Measurements from ENCODE around the gene PFAS.

PFAS gene

DNA sequence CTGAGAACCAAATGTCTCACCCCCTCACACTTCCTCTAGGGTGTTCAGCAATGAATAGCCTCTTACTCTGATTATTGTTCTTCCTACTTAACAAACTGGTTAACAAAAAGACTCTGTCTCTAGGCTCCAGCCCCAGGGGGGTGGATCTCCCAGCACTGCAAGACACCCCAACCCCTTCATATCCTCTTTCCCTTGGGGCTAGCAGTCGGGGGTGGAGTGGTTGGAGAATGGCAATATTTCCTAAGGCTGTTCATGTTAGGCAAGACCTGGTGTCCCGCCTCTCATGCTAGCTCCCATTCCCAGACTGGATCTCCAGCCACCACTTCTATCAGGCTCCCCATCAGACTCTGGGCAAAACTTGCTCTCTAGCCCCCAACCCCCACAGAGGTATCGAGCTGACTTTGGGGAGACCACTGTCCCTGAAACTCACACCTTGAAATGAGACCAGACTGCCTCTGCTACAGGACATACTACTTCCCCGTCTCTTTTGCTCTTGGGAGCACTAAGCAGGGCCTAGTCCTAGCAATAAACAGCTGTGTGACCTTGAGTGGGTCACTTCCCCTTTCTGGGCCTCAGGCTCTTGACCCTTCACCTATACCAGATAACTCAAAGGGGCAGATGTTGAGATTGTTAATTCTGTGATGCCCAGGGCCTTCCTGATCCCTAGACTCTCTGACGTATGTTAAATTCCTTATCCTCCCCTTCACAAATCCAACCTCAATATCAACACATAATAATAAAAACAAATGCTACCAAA is 43.7 kb downstream of the PFAS start:
- Histone ChIP-seq H3K4me3 (ENCODE audit: low read depth in 1 of 2, low read length in 2 of 2) (no peak overlapping the region), H3K27me3 (ENCODE audit: control insufficient read depth in 1 of 2, insufficient read depth in 2 of 2, low read length in 2 of 2) (no peaks in the 10 kb centered on the region), H3K4me1 (ENCODE audit: insufficient read depth, low read length) (peaks cover 25% of the 10 kb centered on the region), H3K36me3 (ENCODE audit: insufficient read depth, low read length) (no peaks in the 10 kb centered on the region), H3K9me3 (ENCODE audit: low read length) (no peaks in the 10 kb centered on the region), H3K9ac (ENCODE audit: low read length) (no peak overlapping the region), H3K27ac (ENCODE audit: low read depth, low read length) (no peak overlapping the region)

DNA sequence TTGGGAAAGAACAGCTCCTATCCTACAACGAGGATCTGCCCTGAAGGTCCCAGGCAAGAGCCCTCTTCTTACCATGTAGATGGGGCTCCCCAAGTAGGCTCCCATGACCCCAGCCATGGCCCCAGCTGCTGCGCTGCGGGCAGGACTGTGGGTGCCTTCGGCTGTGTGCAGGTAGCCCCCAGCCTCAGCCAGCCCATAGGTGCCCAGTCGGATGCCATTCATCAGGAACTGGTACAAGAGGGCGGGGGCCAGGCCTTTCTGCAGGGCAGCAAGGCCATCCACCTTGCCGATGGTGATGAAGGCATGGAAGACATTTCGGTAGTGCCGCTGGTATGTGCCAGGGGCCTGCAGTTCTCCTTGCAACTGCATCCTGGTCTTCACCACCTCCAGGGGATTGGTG is 45.3 kb downstream of the PFAS start:
- H3K4me3 ChIP-seq (ENCODE audit: low read depth in 1 of 2, low read length in 2 of 2): peak overlapping the region in 1 of 2 donors; percentile 71
- H3K9ac ChIP-seq (ENCODE audit: low read length): no peak overlapping the region
- H3K36me3 ChIP-seq (ENCODE audit: insufficient read depth, low read length): no peaks in the 10 kb centered on the region
- H3K9me3 ChIP-seq (ENCODE audit: low read length): no peaks in the 10 kb centered on the region
- peak overlapping the region; percentile 99 for H3K27ac ChIP-seq (ENCODE audit: low read depth, low read length)
- no peaks in the 10 kb centered on the region for H3K27me3 ChIP-seq (ENCODE audit: control insufficient read depth in 1 of 2, insufficient read depth in 2 of 2, low read length in 2 of 2)
- H3K4me1 ChIP-seq (ENCODE audit: insufficient read depth, low read length): peaks cover 16% of the 10 kb centered on the region

DNA sequence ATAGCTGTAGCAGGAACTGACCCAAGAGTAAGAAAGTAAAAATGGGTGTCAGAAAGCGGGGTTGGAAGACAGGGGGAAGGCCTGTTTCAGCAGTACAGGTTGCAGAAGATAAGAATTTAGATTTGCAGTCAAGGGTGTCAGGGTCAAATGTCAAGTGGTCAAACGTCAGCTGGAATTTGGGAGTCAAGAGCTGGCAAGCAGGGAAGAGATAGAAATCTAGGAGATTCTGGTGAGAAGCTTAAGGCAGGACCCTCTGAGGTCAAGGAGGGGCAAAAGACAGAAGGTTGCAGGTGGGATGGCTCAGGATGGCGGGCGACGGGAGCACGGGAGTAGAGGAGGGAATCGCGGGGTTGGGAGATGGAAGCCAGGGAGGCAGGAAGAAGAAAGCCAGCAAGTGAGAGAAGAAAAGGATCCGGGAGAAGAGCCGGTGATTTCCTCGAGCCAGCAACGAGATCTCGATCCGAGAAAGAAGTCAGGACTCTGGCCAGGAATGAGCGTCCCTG is 45.8 kb downstream of the PFAS start:
- H3K36me3 ChIP-seq (ENCODE audit: insufficient read depth, low read length): no peaks in the 10 kb centered on the region
- peak overlapping the region; percentile 99 for H3K27ac ChIP-seq (ENCODE audit: low read depth, low read length)
- peak overlapping the region; percentile 71 to 93 for H3K4me3 ChIP-seq (ENCODE audit: low read depth in 1 of 2, low read length in 2 of 2)
- H3K9ac ChIP-seq (ENCODE audit: low read length): peak overlapping the region; percentile 61
- H3K9me3 ChIP-seq (ENCODE audit: low read length): no peaks in the 10 kb centered on the region
- no peaks in the 10 kb centered on the region for H3K27me3 ChIP-seq (ENCODE audit: control insufficient read depth in 1 of 2, insufficient read depth in 2 of 2, low read length in 2 of 2)
- H3K4me1 ChIP-seq (ENCODE audit: insufficient read depth, low read length): peaks cover 11% of the 10 kb centered on the region

DNA sequence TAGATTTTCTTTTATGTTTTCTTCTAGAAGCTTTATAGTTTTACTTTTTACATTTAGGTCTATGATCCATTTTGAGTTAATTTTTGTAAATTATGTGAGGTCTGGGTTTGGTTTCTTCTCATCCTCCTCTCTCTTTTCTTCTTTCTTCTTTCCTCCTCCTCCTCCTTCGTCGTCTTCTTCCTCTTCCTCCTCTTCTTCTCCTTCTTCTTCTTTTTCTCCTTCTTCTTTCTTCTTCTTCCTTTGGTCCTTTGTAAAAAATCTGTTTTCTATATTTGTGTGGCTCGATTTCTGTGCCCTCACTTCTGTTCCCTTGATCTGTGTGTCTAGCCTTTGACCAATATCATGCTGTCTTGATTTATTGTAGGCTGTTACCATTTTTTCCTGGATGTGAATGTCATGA is 51.1 kb downstream of the PFAS start:
- H3K9me3 ChIP-seq (ENCODE audit: low read length): no peaks in the 10 kb centered on the region
- H3K36me3 ChIP-seq (ENCODE audit: insufficient read depth, low read length): no peaks in the 10 kb centered on the region
- no peak overlapping the region for H3K27ac ChIP-seq (ENCODE audit: low read depth, low read length)
- no peak overlapping the region for H3K9ac ChIP-seq (ENCODE audit: low read length)
- H3K27me3 ChIP-seq (ENCODE audit: control insufficient read depth in 1 of 2, insufficient read depth in 2 of 2, low read length in 2 of 2): no peaks in the 10 kb centered on the region
- H3K4me3 ChIP-seq (ENCODE audit: low read depth in 1 of 2, low read length in 2 of 2): no peak overlapping the region
- no peaks in the 10 kb centered on the region for H3K4me1 ChIP-seq (ENCODE audit: insufficient read depth, low read length)

DNA sequence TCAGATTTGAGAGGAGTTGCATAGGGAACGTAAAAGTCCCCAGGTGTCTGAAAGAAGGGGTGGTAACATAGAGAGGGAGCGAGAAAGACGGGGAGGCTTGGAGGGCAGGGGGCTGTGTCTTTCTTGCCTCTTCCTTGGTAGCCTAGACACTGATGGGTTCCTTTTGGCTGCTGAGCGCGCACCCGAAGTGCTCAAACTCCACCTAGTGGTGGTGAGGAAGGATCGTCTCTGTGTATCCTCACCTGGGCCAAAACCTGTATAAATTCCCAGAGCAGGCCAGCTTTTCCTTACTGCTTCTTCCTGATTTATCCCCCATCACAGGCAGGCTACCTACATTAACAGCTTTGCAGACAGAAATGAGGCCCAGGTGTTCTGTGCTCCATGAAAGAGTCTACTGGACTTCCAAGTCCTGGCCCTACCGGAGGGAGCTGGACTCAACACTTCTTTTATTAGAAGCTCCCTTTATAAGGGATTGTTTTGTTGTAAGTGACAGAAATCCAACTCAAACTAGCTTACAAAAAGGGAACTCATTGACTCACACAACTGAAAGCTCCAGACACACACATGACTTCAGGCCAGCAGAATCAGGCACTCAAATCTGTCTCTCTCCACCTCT is 51.6 kb downstream of the PFAS start:
- H3K4me3 ChIP-seq (ENCODE audit: low read depth in 1 of 2, low read length in 2 of 2): no peak overlapping the region
- H3K4me1 ChIP-seq (ENCODE audit: insufficient read depth, low read length): no peaks in the 10 kb centered on the region
- no peaks in the 10 kb centered on the region for H3K36me3 ChIP-seq (ENCODE audit: insufficient read depth, low read length)
- no peak overlapping the region for H3K9ac ChIP-seq (ENCODE audit: low read length)
- H3K9me3 ChIP-seq (ENCODE audit: low read length): no peaks in the 10 kb centered on the region
- H3K27ac ChIP-seq (ENCODE audit: low read depth, low read length): no peak overlapping the region
- no peaks in the 10 kb centered on the region for H3K27me3 ChIP-seq (ENCODE audit: control insufficient read depth in 1 of 2, insufficient read depth in 2 of 2, low read length in 2 of 2)

- Histone ChIP-seq H3K4me3 (ENCODE audit: low read depth in 1 of 2, low read length in 2 of 2) (no peak overlapping the region), H3K27ac (ENCODE audit: low read depth, low read length) (no peak overlapping the region), H3K36me3 (ENCODE audit: insufficient read depth, low read length) (no peaks in the 10 kb centered on the region), H3K9ac (ENCODE audit: low read length) (no peak overlapping the region), H3K4me1 (ENCODE audit: insufficient read depth, low read length) (no peaks in the 10 kb centered on the region), H3K27me3 (ENCODE audit: control insufficient read depth in 1 of 2, insufficient read depth in 2 of 2, low read length in 2 of 2) (peaks cover 15 to 35% of the 10 kb centered on the region in 2 donors), H3K9me3 (ENCODE audit: low read length) (no peaks in the 10 kb centered on the region)
Observed at GRCh38 chr17:8310601-8311123, 61.6 kb downstream of the PFAS start.

DNA sequence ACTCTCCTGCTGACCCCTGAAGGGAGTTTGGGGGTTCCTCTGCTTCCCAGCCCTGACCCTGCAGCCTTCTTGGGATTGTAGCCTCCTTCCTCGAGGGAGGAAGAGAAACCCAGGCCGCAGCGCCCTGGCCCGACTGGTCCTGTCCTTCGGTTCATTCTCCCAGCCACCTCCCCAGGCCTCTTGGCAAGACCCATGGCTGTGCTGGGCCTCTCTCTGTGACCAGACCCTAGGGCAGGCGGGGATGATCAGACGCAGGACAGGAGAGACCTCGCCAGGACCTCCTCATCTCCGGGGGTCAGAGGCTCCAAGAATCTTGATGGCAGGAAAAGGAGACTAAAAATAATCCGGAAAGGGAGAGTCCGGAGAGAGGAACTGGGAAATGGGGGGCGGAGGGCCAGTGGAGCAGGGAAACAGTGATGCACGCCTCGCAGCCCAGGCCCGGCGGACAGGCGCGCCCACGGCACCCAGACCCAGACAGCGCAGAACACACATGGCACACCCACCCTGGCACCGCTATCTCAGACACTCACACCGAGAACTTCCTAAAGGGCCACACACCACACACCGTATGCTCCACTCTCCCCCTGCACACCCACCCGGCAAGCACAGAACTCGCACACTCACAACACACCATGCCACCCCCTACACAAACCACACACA is 62.2 kb downstream of the PFAS start:
- Histone ChIP-seq H3K4me3 (ENCODE audit: low read depth in 1 of 2, low read length in 2 of 2) (no peak overlapping the region), H3K27ac (ENCODE audit: low read depth, low read length) (no peak overlapping the region), H3K9me3 (ENCODE audit: low read length) (no peaks in the 10 kb centered on the region), H3K36me3 (ENCODE audit: insufficient read depth, low read length) (no peaks in the 10 kb centered on the region), H3K4me1 (ENCODE audit: insufficient read depth, low read length) (no peaks in the 10 kb centered on the region), H3K27me3 (ENCODE audit: control insufficient read depth in 1 of 2, insufficient read depth in 2 of 2, low read length in 2 of 2) (peaks cover 18 to 41% of the 10 kb centered on the region in 2 donors), H3K9ac (ENCODE audit: low read length) (no peak overlapping the region)

DNA sequence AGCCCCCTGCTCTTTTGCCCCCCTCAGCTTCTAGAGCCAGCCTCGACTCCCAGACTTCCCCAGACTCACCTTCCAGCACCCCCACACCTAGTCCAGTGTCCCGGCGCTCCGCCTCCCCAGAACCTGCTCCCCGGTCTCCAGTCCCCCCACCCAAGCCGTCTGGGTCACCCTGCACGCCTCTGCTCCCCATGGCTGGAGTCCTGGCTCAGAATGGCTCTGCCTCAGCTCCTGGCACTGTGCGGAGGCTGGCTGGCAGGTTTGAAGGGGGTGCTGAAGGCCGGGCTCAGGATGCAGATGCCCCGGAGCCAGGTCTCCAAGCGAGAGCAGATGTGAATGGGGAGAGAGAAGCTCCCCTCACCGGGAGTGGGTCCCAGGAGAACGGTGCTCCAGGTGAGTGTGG is 63.2 kb downstream of the PFAS start:
- no peaks in the 10 kb centered on the region for H3K4me1 ChIP-seq (ENCODE audit: insufficient read depth, low read length)
- no peaks in the 10 kb centered on the region for H3K36me3 ChIP-seq (ENCODE audit: insufficient read depth, low read length)
- peaks cover 18 to 49% of the 10 kb centered on the region in 2 donors for H3K27me3 ChIP-seq (ENCODE audit: control insufficient read depth in 1 of 2, insufficient read depth in 2 of 2, low read length in 2 of 2)
- H3K4me3 ChIP-seq (ENCODE audit: low read depth in 1 of 2, low read length in 2 of 2): no peak overlapping the region
- no peak overlapping the region for H3K9ac ChIP-seq (ENCODE audit: low read length)
- no peaks in the 10 kb centered on the region for H3K9me3 ChIP-seq (ENCODE audit: low read length)
- H3K27ac ChIP-seq (ENCODE audit: low read depth, low read length): no peak overlapping the region

DNA sequence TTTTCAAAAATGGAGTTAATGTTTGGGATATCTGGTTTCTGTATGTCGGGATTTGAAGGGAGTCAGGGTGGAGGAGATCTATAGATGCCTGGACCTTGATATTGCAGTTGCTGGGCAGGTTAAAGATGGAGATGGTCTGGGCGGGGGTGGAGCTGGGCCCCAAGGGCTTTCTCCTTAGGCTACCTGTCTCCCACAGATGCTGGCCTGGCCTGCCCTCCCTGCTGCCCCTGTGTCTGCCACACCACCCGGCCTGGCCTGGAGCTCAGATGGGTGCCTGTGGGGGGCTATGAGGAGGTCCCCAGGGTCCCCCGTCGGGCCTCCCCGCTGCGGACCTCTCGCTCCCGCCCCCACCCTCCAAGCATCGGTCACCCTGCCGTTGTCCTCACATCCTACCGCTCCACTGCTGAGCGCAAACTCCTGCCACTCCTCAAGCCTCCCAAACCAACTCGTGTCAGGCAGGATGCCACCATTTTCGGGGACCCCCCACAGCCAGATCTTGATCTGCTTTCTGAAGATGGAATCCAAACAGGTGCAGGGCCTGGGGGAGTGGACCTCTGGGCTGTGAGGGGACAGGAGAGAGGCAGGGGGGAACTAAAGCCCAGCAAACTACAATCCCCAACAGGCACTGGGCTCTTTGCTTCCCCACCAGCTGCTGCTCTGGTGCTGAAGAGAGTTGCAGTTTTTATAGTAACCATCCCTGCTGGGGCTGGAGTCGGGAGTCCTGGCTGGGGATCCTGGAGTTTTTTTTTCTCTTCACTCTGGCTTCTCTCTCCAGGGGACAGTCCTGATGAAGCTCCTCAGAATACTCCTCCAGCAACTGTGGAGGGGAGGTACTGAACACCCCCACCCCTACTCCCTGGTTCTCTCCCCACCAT is 63.9 kb downstream of the PFAS start:
- no peaks in the 10 kb centered on the region for H3K36me3 ChIP-seq (ENCODE audit: insufficient read depth, low read length)
- peaks cover 18 to 49% of the 10 kb centered on the region in 2 donors for H3K27me3 ChIP-seq (ENCODE audit: control insufficient read depth in 1 of 2, insufficient read depth in 2 of 2, low read length in 2 of 2)
- H3K4me1 ChIP-seq (ENCODE audit: insufficient read depth, low read length): no peaks in the 10 kb centered on the region
- no peak overlapping the region for H3K27ac ChIP-seq (ENCODE audit: low read depth, low read length)
- no peaks in the 10 kb centered on the region for H3K9me3 ChIP-seq (ENCODE audit: low read length)
- H3K9ac ChIP-seq (ENCODE audit: low read length): no peak overlapping the region
- no peak overlapping the region for H3K4me3 ChIP-seq (ENCODE audit: low read depth in 1 of 2, low read length in 2 of 2)

DNA sequence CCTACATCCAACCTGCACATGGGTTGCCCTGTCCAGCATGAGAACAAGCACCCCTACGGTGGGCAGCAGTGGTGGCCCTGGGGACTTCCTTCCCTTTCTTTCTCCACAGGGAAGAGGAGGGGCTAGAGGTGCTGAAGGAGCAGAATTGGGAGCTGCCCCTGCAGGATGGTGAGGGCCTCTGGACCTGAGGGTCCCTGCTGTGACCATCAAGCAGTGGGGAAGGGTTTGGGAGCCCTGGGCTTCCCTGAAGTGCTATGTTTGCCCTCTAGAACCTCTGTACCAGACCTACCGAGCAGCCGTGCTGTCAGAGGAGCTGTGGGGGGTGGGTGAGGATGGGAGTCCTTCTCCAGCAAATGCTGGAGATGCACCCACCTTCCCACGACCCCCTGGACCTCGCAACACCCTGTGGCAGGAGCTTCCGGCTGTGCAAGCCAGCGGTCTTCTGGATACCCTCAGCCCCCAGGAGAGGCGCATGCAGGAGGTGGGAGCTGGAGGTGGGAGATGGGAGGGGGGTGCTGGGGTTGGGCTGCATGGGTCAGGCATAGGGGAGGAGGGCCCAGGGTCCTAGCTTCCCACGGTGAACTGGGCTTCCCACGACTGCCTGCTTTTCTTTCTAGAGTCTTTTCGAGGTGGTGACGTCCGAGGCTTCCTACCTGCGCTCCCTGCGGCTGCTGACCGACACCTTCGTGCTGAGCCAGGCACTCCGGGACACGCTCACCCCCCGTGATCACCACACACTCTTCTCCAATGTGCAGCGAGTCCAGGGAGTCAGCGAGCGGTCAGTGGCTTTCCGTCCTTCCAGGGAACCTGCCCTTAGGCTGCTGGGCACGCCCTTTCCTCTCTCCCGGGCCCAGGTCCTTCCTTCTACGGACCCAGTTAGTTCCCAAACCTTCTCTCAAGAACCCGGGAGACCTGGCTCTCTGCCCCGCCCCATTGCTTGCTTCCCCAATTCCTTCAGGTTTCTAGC is 66.0 kb downstream of the PFAS start:
- no peak overlapping the region for H3K27ac ChIP-seq (ENCODE audit: low read depth, low read length)
- H3K9me3 ChIP-seq (ENCODE audit: low read length): no peaks in the 10 kb centered on the region
- no peak overlapping the region for H3K9ac ChIP-seq (ENCODE audit: low read length)
- no peaks in the 10 kb centered on the region for H3K4me1 ChIP-seq (ENCODE audit: insufficient read depth, low read length)
- H3K36me3 ChIP-seq (ENCODE audit: insufficient read depth, low read length): no peaks in the 10 kb centered on the region
- no peak overlapping the region for H3K4me3 ChIP-seq (ENCODE audit: low read depth in 1 of 2, low read length in 2 of 2)
- peaks cover 18 to 49% of the 10 kb centered on the region in 2 donors for H3K27me3 ChIP-seq (ENCODE audit: control insufficient read depth in 1 of 2, insufficient read depth in 2 of 2, low read length in 2 of 2)
